ENCODE measurements around the gene MEIS2. TPM values are rescaled to one million over a fixed set of nuclear protein-coding genes. Genes with fewer than 3 reads are reported as not detected.

The MEIS2 gene
- total and polyA plus RNA-seq, 2 of the 13 experiments (the other 11 are each of a cell fraction or from before 2014, with no cell fraction given), result 10.7 to 12.4 TPM

DNA sequence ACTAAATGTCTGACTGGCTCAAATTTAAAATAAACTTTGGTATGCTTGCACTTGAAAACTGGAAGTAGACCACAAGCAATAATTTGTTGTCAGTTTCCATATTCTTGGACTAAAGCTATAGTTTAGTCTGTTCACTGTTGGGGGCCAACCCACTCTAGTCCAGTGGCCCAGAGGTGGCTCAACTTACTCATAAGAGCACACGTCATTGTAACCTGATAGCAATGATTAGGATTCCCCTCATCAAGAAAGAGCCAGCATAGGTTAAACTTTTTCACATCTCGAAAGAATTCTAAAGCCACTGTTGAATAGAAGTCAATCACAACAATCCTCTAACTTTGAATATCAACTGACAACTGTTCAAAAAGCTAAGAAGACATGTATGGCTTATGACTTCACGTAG lies 147.0 kb downstream of the MEIS2 start (continued):
- TF ChIP-seq, protein P1, sequence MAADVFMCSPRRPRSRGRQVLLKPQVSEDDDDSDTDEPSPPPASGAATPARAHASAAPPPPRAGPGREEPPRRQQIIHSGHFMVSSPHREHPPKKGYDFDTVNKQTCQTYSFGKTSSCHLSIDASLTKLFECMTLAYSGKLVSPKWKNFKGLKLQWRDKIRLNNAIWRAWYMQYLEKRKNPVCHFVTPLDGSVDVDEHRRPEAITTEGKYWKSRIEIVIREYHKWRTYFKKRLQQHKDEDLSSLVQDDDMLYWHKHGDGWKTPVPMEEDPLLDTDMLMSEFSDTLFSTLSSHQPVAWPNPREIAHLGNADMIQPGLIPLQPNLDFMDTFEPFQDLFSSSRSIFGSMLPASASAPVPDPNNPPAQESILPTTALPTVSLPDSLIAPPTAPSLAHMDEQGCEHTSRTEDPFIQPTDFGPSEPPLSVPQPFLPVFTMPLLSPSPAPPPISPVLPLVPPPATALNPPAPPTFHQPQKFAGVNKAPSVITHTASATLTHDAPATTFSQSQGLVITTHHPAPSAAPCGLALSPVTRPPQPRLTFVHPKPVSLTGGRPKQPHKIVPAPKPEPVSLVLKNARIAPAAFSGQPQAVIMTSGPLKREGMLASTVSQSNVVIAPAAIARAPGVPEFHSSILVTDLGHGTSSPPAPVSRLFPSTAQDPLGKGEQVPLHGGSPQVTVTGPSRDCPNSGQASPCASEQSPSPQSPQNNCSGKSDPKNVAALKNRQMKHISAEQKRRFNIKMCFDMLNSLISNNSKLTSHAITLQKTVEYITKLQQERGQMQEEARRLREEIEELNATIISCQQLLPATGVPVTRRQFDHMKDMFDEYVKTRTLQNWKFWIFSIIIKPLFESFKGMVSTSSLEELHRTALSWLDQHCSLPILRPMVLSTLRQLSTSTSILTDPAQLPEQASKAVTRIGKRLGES (CRISPR knock-in tag; IDR thresholded peaks at IDR 0.05; ENCODE audit: borderline replicate concordance), result no peak
- TF ChIP-seq, protein P2, sequence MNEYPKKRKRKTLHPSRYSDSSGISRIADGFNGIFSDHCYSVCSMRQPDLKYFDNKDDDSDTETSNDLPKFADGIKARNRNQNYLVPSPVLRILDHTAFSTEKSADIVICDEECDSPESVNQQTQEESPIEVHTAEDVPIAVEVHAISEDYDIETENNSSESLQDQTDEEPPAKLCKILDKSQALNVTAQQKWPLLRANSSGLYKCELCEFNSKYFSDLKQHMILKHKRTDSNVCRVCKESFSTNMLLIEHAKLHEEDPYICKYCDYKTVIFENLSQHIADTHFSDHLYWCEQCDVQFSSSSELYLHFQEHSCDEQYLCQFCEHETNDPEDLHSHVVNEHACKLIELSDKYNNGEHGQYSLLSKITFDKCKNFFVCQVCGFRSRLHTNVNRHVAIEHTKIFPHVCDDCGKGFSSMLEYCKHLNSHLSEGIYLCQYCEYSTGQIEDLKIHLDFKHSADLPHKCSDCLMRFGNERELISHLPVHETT (CRISPR knock-in tag; conservative IDR thresholded peaks at IDR 0.05), result no peak
- TF ChIP-seq SMC3 (IDR thresholded peaks at IDR 0.05; ENCODE audit: low read length) (no peak), RCOR2 (CRISPR knock-in tag; IDR thresholded peaks at IDR 0.05) (no peak), ESRRA (CRISPR knock-in tag; IDR thresholded peaks at IDR 0.05; ENCODE audit: low read depth) (no peak), MED1 (CRISPR knock-in tag; IDR thresholded peaks at IDR 0.05) (no peak)
- TF ChIP-seq, protein P3, sequence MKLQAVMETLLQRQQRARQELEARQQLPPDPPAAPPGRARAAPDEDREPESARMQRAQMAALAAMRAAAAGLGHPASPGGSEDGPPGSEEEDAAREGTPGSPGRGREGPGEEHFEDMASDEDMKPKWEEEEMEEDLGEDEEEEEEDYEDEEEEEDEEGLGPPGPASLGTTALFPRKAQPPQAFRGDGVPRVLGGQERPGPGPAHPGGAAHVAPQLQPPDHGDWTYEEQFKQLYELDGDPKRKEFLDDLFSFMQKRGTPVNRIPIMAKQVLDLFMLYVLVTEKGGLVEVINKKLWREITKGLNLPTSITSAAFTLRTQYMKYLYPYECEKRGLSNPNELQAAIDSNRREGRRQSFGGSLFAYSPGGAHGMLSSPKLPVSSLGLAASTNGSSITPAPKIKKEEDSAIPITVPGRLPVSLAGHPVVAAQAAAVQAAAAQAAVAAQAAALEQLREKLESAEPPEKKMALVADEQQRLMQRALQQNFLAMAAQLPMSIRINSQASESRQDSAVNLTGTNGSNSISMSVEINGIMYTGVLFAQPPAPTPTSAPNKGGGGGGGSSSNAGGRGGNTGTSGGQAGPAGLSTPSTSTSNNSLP (IDR thresholded peaks at IDR 0.05; ENCODE audit: low read depth, low read length), result no peak
- TF ChIP-seq, protein P4, sequence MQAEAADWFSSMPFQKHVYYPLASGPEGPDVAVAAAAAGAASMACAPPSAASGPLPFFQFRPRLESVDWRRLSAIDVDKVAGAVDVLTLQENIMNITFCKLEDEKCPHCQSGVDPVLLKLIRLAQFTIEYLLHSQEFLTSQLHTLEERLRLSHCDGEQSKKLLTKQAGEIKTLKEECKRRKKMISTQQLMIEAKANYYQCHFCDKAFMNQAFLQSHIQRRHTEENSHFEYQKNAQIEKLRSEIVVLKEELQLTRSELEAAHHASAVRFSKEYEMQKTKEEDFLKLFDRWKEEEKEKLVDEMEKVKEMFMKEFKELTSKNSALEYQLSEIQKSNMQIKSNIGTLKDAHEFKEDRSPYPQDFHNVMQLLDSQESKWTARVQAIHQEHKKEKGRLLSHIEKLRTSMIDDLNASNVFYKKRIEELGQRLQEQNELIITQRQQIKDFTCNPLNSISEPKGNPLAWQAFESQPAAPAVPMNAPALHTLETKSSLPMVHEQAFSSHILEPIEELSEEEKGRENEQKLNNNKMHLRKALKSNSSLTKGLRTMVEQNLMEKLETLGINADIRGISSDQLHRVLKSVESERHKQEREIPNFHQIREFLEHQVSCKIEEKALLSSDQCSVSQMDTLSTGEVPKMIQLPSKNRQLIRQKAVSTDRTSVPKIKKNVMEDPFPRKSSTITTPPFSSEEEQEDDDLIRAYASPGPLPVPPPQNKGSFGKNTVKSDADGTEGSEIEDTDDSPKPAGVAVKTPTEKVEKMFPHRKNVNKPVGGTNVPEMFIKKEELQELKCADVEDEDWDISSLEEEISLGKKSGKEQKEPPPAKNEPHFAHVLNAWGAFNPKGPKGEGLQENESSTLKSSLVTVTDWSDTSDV (CRISPR knock-in tag; IDR thresholded peaks at IDR 0.05), result no peak

Measured in HepG2 (cell line).